ENCODE results near the gene MBNL3.

The MBNL3 gene, protein sequence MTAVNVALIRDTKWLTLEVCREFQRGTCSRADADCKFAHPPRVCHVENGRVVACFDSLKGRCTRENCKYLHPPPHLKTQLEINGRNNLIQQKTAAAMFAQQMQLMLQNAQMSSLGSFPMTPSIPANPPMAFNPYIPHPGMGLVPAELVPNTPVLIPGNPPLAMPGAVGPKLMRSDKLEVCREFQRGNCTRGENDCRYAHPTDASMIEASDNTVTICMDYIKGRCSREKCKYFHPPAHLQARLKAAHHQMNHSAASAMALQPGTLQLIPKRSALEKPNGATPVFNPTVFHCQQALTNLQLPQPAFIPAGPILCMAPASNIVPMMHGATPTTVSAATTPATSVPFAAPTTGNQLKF

DNA sequence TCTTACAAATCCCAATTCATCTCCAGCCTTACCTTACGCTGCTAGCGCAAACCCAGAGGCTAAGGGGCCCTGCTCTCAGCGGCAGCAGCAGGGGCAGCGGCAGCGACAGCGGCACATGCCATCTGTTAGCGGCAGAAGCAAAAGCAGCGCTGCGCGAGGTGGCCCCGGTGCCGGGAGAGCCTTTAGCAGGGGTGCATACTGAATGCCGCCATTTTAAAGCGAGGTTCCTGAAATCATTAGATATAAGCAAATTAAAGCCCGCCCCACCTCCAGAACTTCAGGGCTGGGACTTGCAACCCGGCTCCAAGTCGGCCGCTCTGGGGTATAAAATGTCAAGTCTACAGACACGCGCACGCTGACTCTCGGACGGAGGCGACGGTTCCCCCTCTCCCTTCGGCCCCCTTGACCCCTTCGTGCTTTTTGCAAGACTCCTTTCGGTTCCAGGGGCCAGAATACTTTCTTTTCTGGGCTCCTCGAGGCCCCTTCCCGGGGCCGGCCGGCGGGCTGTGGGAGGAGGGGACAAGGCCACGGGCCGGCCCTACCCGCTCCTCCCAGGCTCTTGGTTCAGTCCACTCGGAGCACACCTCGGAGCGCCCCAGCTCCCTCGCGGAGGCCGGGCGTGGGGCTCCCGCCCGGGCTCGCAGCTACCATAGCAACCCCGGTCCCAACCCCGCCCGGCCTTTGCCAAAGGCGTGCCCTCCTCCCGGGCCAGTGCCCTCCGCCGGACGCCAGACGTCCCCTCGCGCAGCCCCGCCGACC lies at the start of gene MBNL3:
TSS of gene MBNL3 (minus strand) at position 220 of the 759 bp plus-strand sequence. CDS start 49,427 bp downstream, outside the sequence.
- H3K27me3 ChIP-seq (replicated peaks), result no peaks in the 10 kb centered on the region
- peak within 1 kb of the TSS; percentile 64 for H3K4me3 ChIP-seq (ENCODE audit: low read depth, low read length)
- H3K36me3 ChIP-seq (replicated peaks), result no peaks in the 10 kb centered on the region
- no peak within 1 kb of the TSS for H3K27ac ChIP-seq
- in situ Hi-C loops (cut with HindIII; ENCODE audit: low pct_ligation_motif_present, low sequenced_read_pairs), result no loop called here
- TF ChIP-seq, protein P1, sequence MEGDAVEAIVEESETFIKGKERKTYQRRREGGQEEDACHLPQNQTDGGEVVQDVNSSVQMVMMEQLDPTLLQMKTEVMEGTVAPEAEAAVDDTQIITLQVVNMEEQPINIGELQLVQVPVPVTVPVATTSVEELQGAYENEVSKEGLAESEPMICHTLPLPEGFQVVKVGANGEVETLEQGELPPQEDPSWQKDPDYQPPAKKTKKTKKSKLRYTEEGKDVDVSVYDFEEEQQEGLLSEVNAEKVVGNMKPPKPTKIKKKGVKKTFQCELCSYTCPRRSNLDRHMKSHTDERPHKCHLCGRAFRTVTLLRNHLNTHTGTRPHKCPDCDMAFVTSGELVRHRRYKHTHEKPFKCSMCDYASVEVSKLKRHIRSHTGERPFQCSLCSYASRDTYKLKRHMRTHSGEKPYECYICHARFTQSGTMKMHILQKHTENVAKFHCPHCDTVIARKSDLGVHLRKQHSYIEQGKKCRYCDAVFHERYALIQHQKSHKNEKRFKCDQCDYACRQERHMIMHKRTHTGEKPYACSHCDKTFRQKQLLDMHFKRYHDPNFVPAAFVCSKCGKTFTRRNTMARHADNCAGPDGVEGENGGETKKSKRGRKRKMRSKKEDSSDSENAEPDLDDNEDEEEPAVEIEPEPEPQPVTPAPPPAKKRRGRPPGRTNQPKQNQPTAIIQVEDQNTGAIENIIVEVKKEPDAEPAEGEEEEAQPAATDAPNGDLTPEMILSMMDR (IDR thresholded peaks at IDR 0.05; ENCODE audit: low read depth, low read length, missing control alignments), result no peak
- no peak for DNase-seq

DNA sequence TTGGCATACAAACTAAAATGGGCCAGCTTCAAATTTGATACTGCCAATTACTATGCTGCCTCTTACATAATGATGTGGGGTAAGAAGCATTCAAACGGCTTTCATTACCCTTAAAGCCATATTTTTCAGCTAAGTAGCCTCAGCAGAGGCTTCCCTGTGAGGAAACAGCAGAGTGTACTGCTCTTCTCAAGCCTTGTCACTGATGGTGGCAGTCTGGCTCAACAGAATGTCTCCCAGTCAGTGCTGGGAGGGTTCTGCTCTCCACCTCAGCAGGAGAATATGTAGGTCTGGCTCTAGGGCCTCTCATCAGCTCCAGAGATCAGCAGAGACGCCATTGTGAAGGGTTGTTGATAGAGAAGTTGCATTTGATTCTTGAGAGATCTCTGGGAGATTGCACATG lies 44.6 kb upstream of the MBNL3 start:
- Histone ChIP-seq H3K36me3 (replicated peaks) (no peaks in the 10 kb centered on the region), H3K4me3 (ENCODE audit: low read depth, low read length) (no peak overlapping the region), H3K27ac (no peak overlapping the region), H3K27me3 (replicated peaks) (no peaks in the 10 kb centered on the region)
- in situ Hi-C loops (cut with HindIII; ENCODE audit: low pct_ligation_motif_present, low sequenced_read_pairs), result no loop called here
- TF ChIP-seq, protein P1 (IDR thresholded peaks at IDR 0.05; ENCODE audit: low read depth, low read length, missing control alignments), result no peak
- no peak for DNase-seq

DNA sequence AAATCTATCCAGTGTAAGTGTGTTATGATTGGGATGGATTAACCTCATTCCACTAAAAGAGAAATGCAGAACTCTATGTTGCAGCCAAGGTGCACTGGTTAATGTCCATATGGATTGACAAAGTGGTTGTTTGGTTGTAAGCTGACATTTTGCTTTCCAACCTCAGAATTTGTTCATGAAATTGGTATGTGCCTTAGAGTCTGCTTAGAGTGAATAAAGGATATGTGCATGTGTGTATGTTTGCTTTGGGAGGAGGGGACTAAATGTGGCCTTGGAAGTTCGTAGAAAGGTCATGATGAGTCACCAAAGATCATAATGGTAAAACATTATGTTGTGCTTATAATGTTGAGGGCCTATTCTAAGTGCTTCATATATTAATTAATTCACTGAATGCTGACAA lies 44.1 kb upstream of the MBNL3 start:
- peak; percentile 31 for DNase-seq
- in situ Hi-C loops (cut with HindIII; ENCODE audit: low pct_ligation_motif_present, low sequenced_read_pairs), result no loop called here
- Histone ChIP-seq H3K27ac (no peak overlapping the region), H3K27me3 (replicated peaks) (no peaks in the 10 kb centered on the region), H3K4me3 (ENCODE audit: low read depth, low read length) (no peak overlapping the region), H3K36me3 (replicated peaks) (no peaks in the 10 kb centered on the region)
- TF ChIP-seq, protein P1 (IDR thresholded peaks at IDR 0.05; ENCODE audit: low read depth, low read length, missing control alignments), result no peak

DNA sequence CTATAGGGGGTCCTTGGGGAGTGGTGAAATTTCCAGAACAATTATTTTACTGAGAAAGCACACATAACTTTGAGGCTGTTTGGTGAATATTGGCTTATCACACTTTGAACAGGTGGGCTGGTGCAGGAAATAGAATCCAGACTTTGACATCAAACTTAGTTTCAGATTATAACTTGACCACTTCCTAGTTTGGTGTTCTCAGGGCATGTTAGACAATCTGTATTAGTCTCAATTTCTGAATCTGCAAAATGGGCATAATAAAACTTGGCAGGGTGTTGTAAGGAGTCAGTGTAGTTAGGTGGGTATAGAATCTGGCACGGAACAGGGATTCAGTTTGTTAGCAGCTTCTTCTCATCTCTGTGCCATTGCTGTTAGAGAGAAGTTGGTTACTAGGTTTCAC lies 43.3 kb upstream of the MBNL3 start:
- TF ChIP-seq, protein P1 (IDR thresholded peaks at IDR 0.05; ENCODE audit: low read depth, low read length, missing control alignments), result no peak
- in situ Hi-C loops (cut with HindIII; ENCODE audit: low pct_ligation_motif_present, low sequenced_read_pairs), result no loop called here

DNA sequence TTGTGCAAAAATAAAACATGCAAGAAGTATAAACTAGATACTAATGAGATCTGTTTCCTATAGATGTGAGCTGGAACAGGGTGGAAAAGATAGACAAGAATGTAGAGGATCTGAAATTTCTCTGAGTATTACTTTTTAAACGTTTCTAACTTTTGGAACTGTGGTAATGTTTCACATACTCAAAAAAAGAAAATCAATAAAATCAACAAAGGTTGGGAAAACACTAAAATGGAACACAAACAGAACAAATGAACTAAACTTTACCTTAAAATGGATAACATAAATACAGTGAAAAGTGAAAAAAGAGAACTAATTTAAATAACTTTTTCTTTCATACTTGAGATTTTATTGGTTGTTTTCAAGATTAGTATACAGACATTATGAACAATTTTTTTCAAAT lies 32.0 kb upstream of the MBNL3 start:
- TF ChIP-seq, protein P1 (IDR thresholded peaks at IDR 0.05; ENCODE audit: low read depth, low read length, missing control alignments), result no peak
- in situ Hi-C loops (cut with HindIII; ENCODE audit: low pct_ligation_motif_present, low sequenced_read_pairs), result no loop called here
- Histone ChIP-seq H3K4me3 (ENCODE audit: low read depth, low read length) (no peak overlapping the region), H3K36me3 (replicated peaks) (no peaks in the 10 kb centered on the region), H3K27me3 (replicated peaks) (no peaks in the 10 kb centered on the region), H3K27ac (no peak overlapping the region)
- DNase-seq, result no peak

More for the DNA sequence above, 43.3 kb upstream of the MBNL3 start:
- Histone ChIP-seq H3K4me3 (ENCODE audit: low read depth, low read length) (no peak overlapping the region), H3K27me3 (replicated peaks) (no peaks in the 10 kb centered on the region), H3K36me3 (replicated peaks) (no peaks in the 10 kb centered on the region), H3K27ac (no peak overlapping the region)
- DNase-seq, result no peak

Data from brain microvascular endothelial cell (primary cell).